GM18508 (cell line): ENCODE results near the gene UBA5.
"Not testable (repeated sequence)": the region's sequence is repeated elsewhere in the genome, so short reads cannot be mapped to it uniquely, and the experiment has no call there.

Experiments used
- ATAC-seq: cut with Tn5 transposase; IDR thresholded peaks from one replicate; pipeline ENCODE4 v1.9.1; 2021; ENCODE audit warnings: moderate number of reproducible peaks; ENCODE audit not compliant: insufficient read depth, unreplicated experiment

Gene UBA5

GRCh38 chr3:132660052-132660810 is at the start of gene UBA5:
UBA5 (plus strand) TSS chr3:132660329; CDS start chr3:132660538, 209 bp downstream.
- ATAC-seq, result peak; percentile 32

- ATAC-seq, result not testable (repeated sequence)
Measured at GRCh38 chr3:132615301-132615700, 44.8 kb upstream of the UBA5 start.

DNA sequence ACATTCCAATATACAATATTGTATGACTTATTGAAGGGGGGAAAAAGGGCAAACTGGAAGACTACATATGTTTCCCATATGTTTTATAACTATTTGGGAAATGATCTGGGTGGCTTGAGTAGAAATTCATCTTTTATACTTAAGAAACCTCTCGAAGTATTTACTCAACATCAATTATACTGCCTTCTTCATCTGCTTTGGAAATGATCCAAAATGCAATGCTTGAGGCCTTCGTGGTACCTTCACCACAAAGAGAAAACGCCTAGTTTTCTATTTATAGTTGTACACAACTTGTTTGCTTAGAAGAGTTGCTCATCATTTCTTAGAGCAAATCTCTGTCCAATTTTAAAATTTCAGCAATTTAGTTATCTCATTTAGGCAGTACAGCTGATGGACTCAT is 44.2 kb upstream of the UBA5 start:
- no peak for ATAC-seq

DNA sequence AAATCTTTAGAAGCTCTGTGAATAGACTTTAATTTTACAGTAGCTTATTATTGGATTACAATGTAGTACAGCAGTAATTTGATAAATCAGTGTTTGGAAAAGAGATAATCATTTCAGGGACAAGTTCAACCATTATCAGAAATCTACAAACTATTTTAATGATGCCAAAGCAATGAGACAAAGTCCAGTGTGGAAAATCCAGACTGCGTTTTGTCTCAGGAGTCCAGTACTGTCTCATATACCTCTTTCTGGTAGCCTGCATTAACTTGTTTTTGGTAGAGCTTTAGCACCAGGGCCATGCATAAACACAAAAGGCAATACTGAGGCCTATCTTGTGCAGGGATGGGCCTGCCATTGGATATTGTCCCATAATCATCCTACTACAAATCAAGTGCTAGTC is 43.3 kb upstream of the UBA5 start:
- ATAC-seq, result no peak

DNA sequence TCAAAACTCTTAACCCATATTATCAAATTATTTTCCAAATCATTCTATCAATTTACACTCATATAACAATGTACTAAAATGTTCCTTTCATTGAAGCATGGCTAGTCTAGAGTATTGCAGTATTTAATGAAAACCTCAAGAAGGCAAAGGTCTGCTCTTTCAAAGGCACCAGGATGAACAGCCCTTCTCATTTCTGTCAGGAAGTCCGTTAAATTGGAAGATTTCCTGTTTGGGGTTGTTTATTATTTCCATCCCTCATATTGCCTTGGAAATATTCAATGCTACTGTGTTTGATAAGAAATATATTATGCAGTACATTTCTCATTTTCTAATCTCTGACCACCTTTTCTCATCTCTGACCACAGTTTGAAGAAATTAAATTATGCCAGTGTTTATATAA is 38.0 kb upstream of the UBA5 start:
- no peak for ATAC-seq

- ATAC-seq, result no peak
Measured at GRCh38 chr3:132622761-132623160, 37.4 kb upstream of the UBA5 start.

DNA sequence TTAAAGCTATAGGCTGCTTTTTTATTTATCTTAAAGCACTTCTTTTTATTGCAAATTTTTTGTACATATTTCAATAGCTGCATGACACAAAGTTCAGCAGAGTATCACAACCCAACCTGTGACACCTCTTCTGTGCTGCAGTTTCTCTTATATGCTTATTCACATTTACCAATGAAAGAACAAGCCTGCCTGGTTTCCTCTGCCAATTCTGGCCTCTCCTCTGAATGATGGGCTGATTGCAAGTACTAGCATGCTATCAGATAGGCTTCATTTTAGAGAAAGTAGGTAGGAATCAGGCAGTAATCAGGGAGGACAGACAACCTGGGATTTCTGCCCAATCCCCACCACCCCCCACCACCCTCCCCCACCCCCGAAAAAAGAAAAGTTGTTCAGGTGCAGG is 36.5 kb upstream of the UBA5 start:
- no peak for ATAC-seq

DNA sequence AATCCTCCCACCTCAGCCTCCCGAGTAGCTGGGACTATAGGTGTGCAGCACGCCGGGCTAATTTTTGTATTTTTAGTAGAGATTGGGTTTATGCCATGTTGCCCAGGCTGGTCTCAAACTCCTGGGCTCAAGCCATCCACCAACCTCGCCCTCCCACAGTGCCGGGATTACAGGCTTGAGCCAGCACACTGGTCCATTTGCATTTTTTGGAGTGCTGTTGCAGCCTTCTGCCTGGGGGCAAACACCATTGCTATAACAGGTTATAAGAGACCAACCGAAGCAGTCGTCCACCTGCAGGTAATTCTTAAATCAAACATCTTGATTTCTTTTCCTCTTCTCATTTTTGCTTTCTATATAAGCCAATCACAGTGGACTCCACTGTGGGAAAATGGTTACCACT is 35.3 kb upstream of the UBA5 start:
- no peak for ATAC-seq

DNA sequence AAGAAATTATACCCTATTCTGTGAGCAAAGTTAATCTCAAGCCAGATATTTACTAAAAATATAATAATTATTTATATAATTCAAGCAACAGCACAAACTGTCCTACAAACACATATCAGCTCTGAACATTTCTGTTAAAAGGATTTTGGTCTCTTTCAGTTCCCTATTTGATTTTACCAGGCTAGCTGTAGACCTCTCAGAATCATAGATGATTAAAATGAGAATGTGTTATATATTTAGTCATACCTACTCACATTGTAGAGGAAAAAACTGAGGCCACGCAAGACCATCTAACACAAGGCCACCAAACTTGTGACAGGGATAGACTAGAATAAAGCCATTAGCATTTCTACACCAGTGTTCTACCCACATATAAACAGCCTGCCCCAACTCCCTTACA is 34.5 kb upstream of the UBA5 start:
- peak; percentile 84 for ATAC-seq

GRCh38 chr3:132626955-132627354 is 33.2 kb upstream of the UBA5 start:
- no peak for ATAC-seq

GRCh38 chr3:132628157-132628556 is 32.0 kb upstream of the UBA5 start:
- no peak for ATAC-seq

DNA sequence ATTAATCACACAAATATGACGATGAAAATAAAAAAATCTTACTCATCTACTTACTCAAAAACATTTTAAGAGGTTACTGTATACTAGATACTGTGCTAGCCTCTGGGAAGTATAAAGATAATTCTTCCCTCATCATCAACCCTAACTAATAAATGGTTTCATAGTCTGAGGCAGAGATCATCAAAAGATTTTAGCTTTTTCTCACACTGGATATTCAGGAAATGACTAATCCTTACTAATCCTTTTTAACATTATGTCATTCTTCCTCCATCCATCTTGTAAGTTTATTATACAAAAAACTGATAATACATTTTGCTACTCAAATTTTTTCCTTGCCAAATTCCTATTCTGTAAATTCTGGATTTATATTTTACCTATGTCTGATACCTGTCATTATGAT is 30.2 kb upstream of the UBA5 start:
- no peak for ATAC-seq

GRCh38 chr3:132630612-132631011 is 29.5 kb upstream of the UBA5 start:
- ATAC-seq, result no peak

- no peak for ATAC-seq
Measured at GRCh38 chr3:132635052-132635451, 25.1 kb upstream of the UBA5 start.

- no peak for ATAC-seq
Measured at GRCh38 chr3:132637590-132637989, 22.5 kb upstream of the UBA5 start.

DNA sequence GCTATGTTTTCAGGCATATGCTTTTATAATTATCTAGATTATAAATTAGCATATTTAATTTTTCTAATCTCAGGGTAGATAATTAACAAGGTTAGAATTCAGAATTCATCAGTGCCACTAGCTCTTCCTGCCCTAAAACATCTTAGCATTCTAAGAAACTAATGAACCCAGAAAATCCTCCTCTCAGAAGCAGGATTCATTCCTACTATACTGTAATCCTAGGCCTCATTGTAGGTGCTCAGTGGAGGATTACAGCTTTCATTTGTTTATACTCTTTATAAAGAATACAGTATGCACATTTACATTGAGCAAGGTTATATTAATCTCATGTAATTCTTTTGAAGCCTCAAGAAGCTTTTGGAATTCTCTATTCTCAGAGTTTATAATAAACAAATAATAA is 21.4 kb upstream of the UBA5 start:
- no peak for ATAC-seq

GRCh38 chr3:132641427-132641826 is 18.7 kb upstream of the UBA5 start:
- ATAC-seq, result not testable (repeated sequence)

- ATAC-seq, result no peak
Measured at GRCh38 chr3:132641837-132642538, 18.1 kb upstream of the UBA5 start.

DNA sequence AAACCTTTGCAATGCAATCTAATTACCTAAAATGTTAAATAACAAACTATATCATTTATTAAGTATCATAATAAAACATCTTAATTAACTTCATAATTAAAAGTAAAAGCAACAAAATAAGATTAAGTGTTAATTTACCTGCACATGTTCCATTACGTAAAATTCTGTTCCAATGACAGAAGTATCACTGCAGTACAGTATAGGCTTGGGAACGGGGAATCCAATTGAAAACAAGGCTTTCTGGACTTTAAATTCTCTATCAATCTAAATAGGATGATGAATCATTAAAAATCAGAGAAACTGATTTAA is 17.6 kb upstream of the UBA5 start:
- no peak for ATAC-seq

GRCh38 chr3:132643366-132643765 is 16.8 kb upstream of the UBA5 start:
- no peak for ATAC-seq

DNA sequence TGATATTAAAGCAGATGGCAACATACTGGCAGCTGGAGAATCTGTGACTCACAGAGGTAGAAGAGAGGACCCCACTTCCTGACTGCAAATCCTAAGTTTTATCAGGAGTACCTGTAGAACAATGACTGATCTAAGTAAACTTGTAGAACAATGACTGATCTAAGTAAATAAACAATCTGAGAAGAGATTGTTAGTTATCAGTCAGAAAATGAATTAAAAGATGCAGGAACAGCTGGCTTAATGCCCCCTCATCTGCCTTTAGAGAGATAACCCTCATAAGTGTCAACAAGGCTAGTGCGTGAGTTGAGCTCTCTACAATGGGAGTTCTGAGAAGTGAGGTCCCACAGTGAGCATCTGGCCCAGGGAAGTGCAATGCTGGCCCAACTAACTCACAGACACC is 15.1 kb upstream of the UBA5 start:
- no peak for ATAC-seq

GRCh38 chr3:132650153-132650552 is 10.0 kb upstream of the UBA5 start:
- ATAC-seq, result no peak
